PC-9 (cell line): ENCODE data around the gene RUNX3. TPM values are rescaled to one million over a fixed set of nuclear protein-coding genes. Genes with fewer than 3 reads are reported as not detected.

Experiments used
- BruUV-seq: library from RNA; stranded (reverse); fragments of 400-500 nt; replicated peaks from 2 replicates; lab custom pipeline; 2021; lab: Mats Ljungman, UMichigan
- CTCF ChIA-PET: fragments of 300-600 bp; sonication (Branson Sonifier 250); formaldehyde crosslinking; loops from one replicate; lab custom pipeline; 2022; ENCODE audit warnings: antibody characterized with exemption; lab: Charles Lee
- POLR2A ChIA-PET: fragments of 300-600 bp; sonication (Branson Sonifier 250); formaldehyde crosslinking; loops from one replicate; lab custom pipeline; 2022; ENCODE audit warnings: antibody characterized with exemption; ENCODE audit not compliant: unreplicated experiment; lab: Charles Lee
- DNase-seq, 2 experiments: peaks; one replicate each; pipeline versions ENCODE4 v3.0.0 to v3.0.0-alpha.2; 2015 to 2022; ENCODE audit warnings: mixed read lengths in 1 of 2
- H2AFZ ChIP-seq: fragments of 200-600 bp; sonication (generic); 2 replicates; pipeline ENCODE4 v1.8.1; 2017; ENCODE audit warnings: antibody characterized with exemption
- H3F3A ChIP-seq: fragments of 200-600 bp; sonication (generic); 2 replicates; pipeline ENCODE4 v1.8.1; 2017; ENCODE audit warnings: antibody characterized with exemption, mild to moderate bottlenecking, low read depth; ENCODE audit not compliant: insufficient read depth
- H3K27ac ChIP-seq: fragments of 200-600 bp; sonication (generic); 2 replicates; pipeline ENCODE4 v1.6.1; 2016; ENCODE audit warnings: mixed run types
- H3K27me3 ChIP-seq: fragments of 200-600 bp; sonication (generic); 2 replicates; pipeline ENCODE4 v1.6.1; 2016; ENCODE audit warnings: low read depth, mixed run types; ENCODE audit not compliant: insufficient read depth
- H3K36me3 ChIP-seq: fragments of 200-600 bp; sonication (generic); 2 replicates; pipeline ENCODE4 v1.6.1; 2016; ENCODE audit warnings: low read depth, mixed run types
- H3K4me1 ChIP-seq: fragments of 200-600 bp; sonication (generic); replicated peaks from 2 replicates; pipeline ENCODE4 v1.6.1; 2016; ENCODE audit warnings: mixed run types; ENCODE audit not compliant: insufficient read depth
- H3K4me2 ChIP-seq: fragments of 200-600 bp; sonication (generic); 2 replicates; pipeline ENCODE4 v1.6.1; 2017; ENCODE audit warnings: mixed run types
- H3K4me3 ChIP-seq: fragments of 200-600 bp; sonication (generic); 2 replicates; pipeline ENCODE4 v1.6.1; 2016; ENCODE audit warnings: mixed run types
- H3K79me2 ChIP-seq: fragments of 200-600 bp; sonication (generic); 2 replicates; pipeline ENCODE4 v1.6.1; 2017; ENCODE audit warnings: low read depth, mixed run types
- H3K9me2 ChIP-seq: fragments of 200-600 bp; sonication (generic); 2 replicates; pipeline ENCODE4 v1.8.1; 2017; ENCODE audit warnings: mild to moderate bottlenecking; ENCODE audit not compliant: insufficient read depth
- H3K9me3 ChIP-seq: fragments of 200-600 bp; sonication (generic); 2 replicates; pipeline ENCODE4 v1.8.1; 2016; ENCODE audit warnings: low read depth; ENCODE audit not compliant: insufficient read depth
- H4K20me1 ChIP-seq: fragments of 200-600 bp; sonication (generic); 2 replicates; pipeline ENCODE4 v1.8.1; 2017; ENCODE audit not compliant: insufficient read depth
- CTCF ChIP-seq: fragments of 200-600 bp; sonication (generic); conservative IDR thresholded peaks from 2 replicates; pipeline ENCODE4 v1.6.1; 2017; ENCODE audit warnings: mixed run types, antibody characterized with exemption, mild to moderate bottlenecking, moderate library complexity
- EZH2 ChIP-seq: fragments of 200-600 bp; sonication (generic); IDR thresholded peaks from 2 replicates; pipeline ENCODE4 v1.8.0; 2017; ENCODE audit warnings: antibody characterized with exemption, low read depth
- intact Hi-C: fragments of 100-400 bp; cut with micrococcal nuclease; formaldehyde crosslinking; loops from one replicate; pipeline ENCODE4 v1.10.0; 2022; ENCODE audit not compliant: unreplicated experiment
- total RNA-seq: library from RNA; stranded (reverse); gene quantifications from 2 replicates; pipeline ENCODE4 v1.2.3, GENCODE V29; 2021

RUNX3 gene
- total RNA-seq, 1 experiment from 2014 or later, result not detected

- Histone ChIP-seq H4K20me1 (no peaks in the 10 kb centered on the region), H3F3A (no peaks in the 10 kb centered on the region), H3K27ac (no peak overlapping the region), H3K27me3 (peaks cover 39% of the 10 kb centered on the region), H3K36me3 (no peaks in the 10 kb centered on the region), H3K9me3 (no peaks in the 10 kb centered on the region), H3K79me2 (no peaks in the 10 kb centered on the region), H3K4me3 (no peak overlapping the region), H3K4me2 (no peak overlapping the region), H3K9me2 (no peaks in the 10 kb centered on the region), H3K4me1 (no peaks in the 10 kb centered on the region), H2AFZ (no peak overlapping the region)
- no TSS peak for BruUV-seq
- intact Hi-C loops, result no loop called here
- ChIA-PET POLR2A (interaction anchor here (0.6 kb wide), 1 partner anchor 898 kb away, joined by 3 read pairs; no protein-coding TSS in a partner anchor), CTCF (interaction anchor here (0.7 kb wide), 1 partner anchor 53 kb away, joined by 8 read pairs; no protein-coding TSS in a partner anchor)
- no peak for TF ChIP-seq EZH2
- TF ChIP-seq CTCF, result no peak
- DNase-seq, result no peak
Observed at GRCh38 chr1:24900985-24901781, 28.9 kb downstream of the RUNX3 start.

GRCh38 chr1:24900486-24900849 is 29.6 kb downstream of the RUNX3 start:
- no peak overlapping the region for H3K4me3 ChIP-seq
- no peak for DNase-seq
- intact Hi-C loops, result no loop called here
- H2AFZ ChIP-seq, result no peak overlapping the region
- H3F3A ChIP-seq, result no peaks in the 10 kb centered on the region
- H3K79me2 ChIP-seq, result no peaks in the 10 kb centered on the region
- no peaks in the 10 kb centered on the region for H3K4me1 ChIP-seq
- H3K27me3 ChIP-seq, result peaks cover 39% of the 10 kb centered on the region
- no peaks in the 10 kb centered on the region for H3K9me3 ChIP-seq
- H3K27ac ChIP-seq, result no peak overlapping the region
- CTCF ChIA-PET, result interaction anchor here (0.7 kb wide), 1 partner anchor 53 kb away, joined by 8 read pairs; no protein-coding TSS in a partner anchor
- no peaks in the 10 kb centered on the region for H4K20me1 ChIP-seq
- no peaks in the 10 kb centered on the region for H3K36me3 ChIP-seq
- no peak overlapping the region for H3K4me2 ChIP-seq
- POLR2A ChIA-PET, result no interaction called here
- TF ChIP-seq EZH2 (no peak), CTCF (no peak)
- BruUV-seq, result no TSS peak
- no peaks in the 10 kb centered on the region for H3K9me2 ChIP-seq

GRCh38 chr1:24899581-24900485 is 30.2 kb downstream of the RUNX3 start:
- Histone ChIP-seq H3K9me3 (no peaks in the 10 kb centered on the region), H3K79me2 (no peaks in the 10 kb centered on the region), H3F3A (no peaks in the 10 kb centered on the region), H3K4me3 (no peak overlapping the region), H3K27ac (no peak overlapping the region), H3K4me1 (no peaks in the 10 kb centered on the region), H4K20me1 (no peaks in the 10 kb centered on the region), H3K9me2 (no peaks in the 10 kb centered on the region), H2AFZ (no peak overlapping the region), H3K27me3 (peaks cover 39% of the 10 kb centered on the region), H3K36me3 (no peaks in the 10 kb centered on the region), H3K4me2 (no peak overlapping the region)
- no TSS peak for BruUV-seq
- intact Hi-C loops, result no loop called here
- POLR2A ChIA-PET, result no interaction called here
- CTCF ChIA-PET, result interaction anchor here (0.7 kb wide), 1 partner anchor 34 kb away, joined by 3 read pairs; no protein-coding TSS in a partner anchor
- DNase-seq, result no peak
- no peak for TF ChIP-seq EZH2
- TF ChIP-seq CTCF, result no peak
